H9 (cell line): ENCODE results near the gene PRIMPOL. TPM values are rescaled to one million over a fixed set of nuclear protein-coding genes. Genes with fewer than 3 reads are reported as not detected.

ENCODE experiments used
- DNase-seq: peaks from one replicate; pipeline ENCODE4 v3.0.0-alpha.2; 2017
- H2AFZ ChIP-seq: one replicate; pipeline ENCODE4 v1.6.1; 2013; ENCODE audit warnings: mild to moderate bottlenecking, low read length, control low read depth, moderate library complexity
- H2AK5ac ChIP-seq: 2 replicates; pipeline ENCODE4 v1.6.1; 2013; ENCODE audit warnings: low read length, control low read depth, mixed read lengths; ENCODE audit not compliant: insufficient read length
- H2BK120ac ChIP-seq: one replicate; pipeline ENCODE4 v1.6.1; 2013; ENCODE audit warnings: low read depth, mild to moderate bottlenecking, low read length, control low read depth, inconsistent platforms; ENCODE audit not compliant: poor library complexity, severe bottlenecking
- H2BK12ac ChIP-seq: 2 replicates; pipeline ENCODE4 v1.6.1; 2013; ENCODE audit warnings: low read length, control low read depth, mixed read lengths, low read depth; ENCODE audit not compliant: insufficient read length
- H2BK15ac ChIP-seq: 2 replicates; pipeline ENCODE4 v1.6.1; 2013; ENCODE audit warnings: low read depth, low read length, control low read depth
- H2BK20ac ChIP-seq: one replicate; pipeline ENCODE4 v1.6.1; 2013; ENCODE audit warnings: low read depth, mild to moderate bottlenecking, low read length, control low read depth, inconsistent platforms; ENCODE audit not compliant: poor library complexity, severe bottlenecking
- H2BK5ac ChIP-seq: 2 replicates; pipeline ENCODE4 v1.6.1; 2013; ENCODE audit warnings: low read length, control low read depth, mixed read lengths; ENCODE audit not compliant: insufficient read length
- H3K14ac ChIP-seq: 2 replicates; pipeline ENCODE4 v1.6.1; 2013; ENCODE audit warnings: low read length, control low read depth; ENCODE audit not compliant: insufficient read depth
- H3K18ac ChIP-seq: 2 replicates; pipeline ENCODE4 v1.6.1; 2013; ENCODE audit warnings: low read depth, mild to moderate bottlenecking, mixed read lengths, low read length, control low read depth; ENCODE audit not compliant: insufficient read length
- H3K23ac ChIP-seq: 2 replicates; pipeline ENCODE4 v1.6.1; 2013; ENCODE audit warnings: low read length, control low read depth, mixed read lengths, low read depth; ENCODE audit not compliant: insufficient read length
- H3K23me2 ChIP-seq: 2 replicates; pipeline ENCODE4 v1.6.1; 2013; ENCODE audit warnings: low read depth, mild to moderate bottlenecking, mixed read lengths, low read length, control low read depth; ENCODE audit not compliant: insufficient read length, poor library complexity, severe bottlenecking
- H3K27ac ChIP-seq: 2 replicates; pipeline ENCODE4 v1.5.1; 2013; ENCODE audit warnings: low read length, control low read depth, mixed read lengths, low read depth; ENCODE audit not compliant: insufficient read length
- H3K27me3 ChIP-seq: 2 replicates; pipeline ENCODE4 v1.6.1; 2013; ENCODE audit warnings: low read length, control low read depth, inconsistent platforms; ENCODE audit not compliant: insufficient read depth
- H3K4ac ChIP-seq: 2 replicates; pipeline ENCODE4 v1.6.1; 2013; ENCODE audit warnings: low read depth, mild to moderate bottlenecking, control low read depth, inconsistent platforms, low read length, moderate library complexity
- H3K4me1 ChIP-seq: 2 replicates; pipeline ENCODE4 v1.6.1; 2013; ENCODE audit warnings: low read length, control low read depth, inconsistent platforms; ENCODE audit not compliant: insufficient read depth
- H3K4me2 ChIP-seq: 2 replicates; pipeline ENCODE4 v1.6.1; 2013; ENCODE audit warnings: low read length, control low read depth, mixed read lengths; ENCODE audit not compliant: insufficient read length, insufficient read depth
- H3K56ac ChIP-seq: 2 replicates; pipeline ENCODE4 v1.6.1; 2013; ENCODE audit warnings: low read depth, mild to moderate bottlenecking, mixed read lengths, low read length, control low read depth; ENCODE audit not compliant: insufficient read length
- H3K79me1 ChIP-seq: 2 replicates; pipeline ENCODE4 v1.6.1; 2013; ENCODE audit warnings: low read depth, mild to moderate bottlenecking, moderate library complexity, low read length, control low read depth, inconsistent platforms; ENCODE audit not compliant: insufficient read depth, poor library complexity, severe bottlenecking
- H3K79me2 ChIP-seq: 2 replicates; pipeline ENCODE4 v1.6.1; 2013; ENCODE audit warnings: low read length, control low read depth, inconsistent platforms; ENCODE audit not compliant: insufficient read depth
- H3K9ac ChIP-seq: 2 replicates; pipeline ENCODE4 v1.6.1; 2013; ENCODE audit warnings: low read length, control low read depth, mixed read lengths; ENCODE audit not compliant: insufficient read length; ENCODE audit errors: extremely low read depth
- H3K9me3 ChIP-seq: one replicate; pipeline ENCODE4 v1.6.1; 2013; ENCODE audit warnings: low read depth, low read length, inconsistent platforms; ENCODE audit not compliant: control insufficient read depth
- H3T11ph ChIP-seq: one replicate; pipeline ENCODE4 v1.6.1; 2013; ENCODE audit warnings: mild to moderate bottlenecking, low read length, control low read depth, inconsistent platforms
- H4K20me1 ChIP-seq: one replicate; pipeline ENCODE4 v1.6.1; 2013; ENCODE audit not compliant: control insufficient read depth, insufficient read length, insufficient read depth
- H4K5ac ChIP-seq: 2 replicates; pipeline ENCODE4 v1.6.1; 2013; ENCODE audit warnings: low read depth, mild to moderate bottlenecking, mixed read lengths, low read length, control low read depth; ENCODE audit not compliant: insufficient read length
- H4K8ac ChIP-seq: replicated peaks from 2 replicates; pipeline ENCODE4 v1.6.1; 2013; ENCODE audit warnings: low read length, control low read depth, mixed read lengths, low read depth; ENCODE audit not compliant: insufficient read length
- H4K91ac ChIP-seq: 2 replicates; pipeline ENCODE4 v1.6.1; 2013; ENCODE audit warnings: low read depth, mild to moderate bottlenecking, moderate library complexity, mixed read lengths, low read length, control low read depth; ENCODE audit not compliant: insufficient read length
- H3K27ac Mint-ChIP-seq, 3 experiments: 2 replicates in 2 of 3; 3 replicates in 1 of 3; pipeline ENCODE4 v1.8.0; 2020 to 2021; ENCODE audit warnings: mixed read lengths in 3 of 3, mild to moderate bottlenecking in 1 of 3, moderate library complexity in 1 of 3
- H3K27me3 Mint-ChIP-seq: 2 replicates; pipeline ENCODE4 v1.8.0; 2021; ENCODE audit warnings: low read depth, mild to moderate bottlenecking, moderate library complexity, mixed read lengths
- H3K36me3 Mint-ChIP-seq, 3 experiments: 2 replicates in 2 of 3; 3 replicates in 1 of 3; pipeline ENCODE4 v1.8.0; 2020 to 2021; ENCODE audit warnings: low read depth in 3 of 3, mixed read lengths in 3 of 3; ENCODE audit not compliant: insufficient read depth in 1 of 3
- H3K4me1 Mint-ChIP-seq, 2 experiments: 2 replicates each; pipeline ENCODE4 v1.8.0; 2020; ENCODE audit warnings: mixed read lengths in 2 of 2
- H3K4me3 Mint-ChIP-seq, 2 experiments: 2 replicates in 1 of 2; 3 replicates in 1 of 2; pipeline ENCODE4 v1.8.0; 2020 to 2021; ENCODE audit warnings: mild to moderate bottlenecking in 2 of 2, mixed read lengths in 2 of 2, moderate library complexity in 1 of 2
- H3K9me3 Mint-ChIP-seq, 2 experiments: 2 replicates in 1 of 2; 3 replicates in 1 of 2; pipeline ENCODE4 v1.8.0; 2020; ENCODE audit warnings: mild to moderate bottlenecking in 2 of 2, mixed read lengths in 2 of 2, moderate library complexity in 1 of 2
- CTCF ChIP-seq: fragments of 200-600 bp; sonication (generic); conservative IDR thresholded peaks from 3 replicates; pipeline ENCODE4 v1.8.0; 2021; ENCODE audit warnings: antibody characterized with exemption, mild to moderate bottlenecking
- WGBS: extraction: QIAGEN DNeasy Blood & Tissue Kit; methylation state at CpG from one replicate; pipeline ENCODE4 v1.1.7; 2013; ENCODE audit warnings: missing lambda C conversion rate, low lambda C conversion rate, mixed read lengths; ENCODE audit not compliant: insufficient read length; ENCODE audit errors: extremely low coverage; 5-methylcytosine and 5-hydroxymethylcytosine counted together
- total RNA-seq: library from RNA; stranded (reverse); gene quantifications from 2 replicates; pipeline ENCODE4 v1.2.1, GENCODE V29; 2021

The PRIMPOL gene
- total RNA-seq, 1 experiment from 2014 or later = 4.9 TPM

GRCh38 chr4:184722798-184723197 is 73.3 kb downstream of the PRIMPOL start:
- Mint-ChIP-seq H3K9me3 (no peaks in the 10 kb centered on the region), H3K4me1 (0 out of 4 replicates have a peak, but pooled peaks cover 0 to 4% of the 10 kb centered on the region in 2 experiments), H3K27ac (0 out of 7 replicates have a peak overlapping the region, but pooled peaks of 1 of the 3 experiments have one; percentile 26), H3K4me3 (no peak overlapping the region), H3K36me3 (peaks cover 44 to 88% (median 84%) of the 10 kb centered on the region in 3 experiments), H3K27me3 (no peaks in the 10 kb centered on the region)
- Histone ChIP-seq H3K23me2 (no peaks in the 10 kb centered on the region), H3K56ac (no peak overlapping the region), H4K20me1 (no peaks in the 10 kb centered on the region), H2BK20ac (no peak overlapping the region), H3K23ac (no peak overlapping the region), H2BK120ac (no peak overlapping the region), H3K4me2 (no peak overlapping the region), H2AFZ (no peak overlapping the region), H3K27me3 (no peaks in the 10 kb centered on the region), H3K79me1 (no peaks in the 10 kb centered on the region), H4K8ac (no peak overlapping the region), H2BK12ac (no peak overlapping the region), H3K9me3 (no peaks in the 10 kb centered on the region), H3K79me2 (peaks cover 3% of the 10 kb centered on the region), H2BK15ac (no peak overlapping the region), H3K4me1 (no peaks in the 10 kb centered on the region), H3K14ac (no peak overlapping the region), H3K9ac (no peak overlapping the region), H3T11ph (no peak overlapping the region), H2BK5ac (no peak overlapping the region), H3K18ac (no peak overlapping the region), H3K27ac (no peak overlapping the region), H2AK5ac (no peak overlapping the region), H4K5ac (no peak overlapping the region), H4K91ac (no peak overlapping the region), H3K4ac (no peak overlapping the region)
- no peak for DNase-seq
- TF ChIP-seq CTCF = peak; percentile 24; the same call in 1 of the 3 replicates
- WGBS = no CpG with 5 or more reads among the region's 1 CpG
